ENCODE data around the gene RASD1.
"Not testable (repeated sequence)": the region's sequence is repeated elsewhere in the genome, so short reads cannot be mapped to it uniquely, and the experiment has no call there.

RASD1 gene

DNA sequence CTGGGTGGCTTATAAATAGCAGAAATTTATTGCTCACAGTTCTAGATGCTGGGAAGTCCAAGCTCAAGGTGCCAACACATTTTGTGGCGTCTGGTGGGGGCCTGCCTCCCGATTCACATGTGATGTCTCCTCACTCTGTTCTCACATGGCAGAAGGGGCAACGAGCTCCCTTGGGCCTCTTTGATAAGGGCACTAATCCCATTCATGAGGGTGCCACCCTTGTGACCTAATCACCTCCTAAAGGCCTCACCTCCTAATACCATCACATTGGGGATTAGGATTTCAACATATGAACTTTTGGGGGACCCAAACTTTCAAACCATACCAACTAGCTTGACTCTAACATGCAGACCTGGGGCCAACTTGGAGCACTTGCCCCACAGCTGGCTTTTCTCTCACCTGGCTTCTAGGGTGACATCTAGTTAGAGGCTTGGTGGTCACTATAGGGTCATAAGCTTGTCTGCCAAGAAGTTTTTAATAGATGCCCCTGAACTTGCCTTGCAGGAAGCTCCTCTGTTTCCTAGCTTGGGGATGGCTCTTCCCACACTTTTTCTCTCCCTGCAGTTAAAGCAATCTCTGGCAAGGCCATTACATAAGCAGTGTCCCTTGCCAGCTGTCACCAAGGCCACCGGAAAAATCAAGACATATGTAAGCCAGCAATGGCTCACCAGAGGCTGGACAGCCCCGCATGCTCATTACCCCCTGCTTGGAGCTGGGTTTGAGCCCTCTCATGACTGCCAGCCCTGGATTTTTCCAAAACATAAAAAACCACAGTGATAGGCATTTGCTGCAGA lies 27.8 kb downstream of the RASD1 start:
- DNase-seq, result no peak

DNA sequence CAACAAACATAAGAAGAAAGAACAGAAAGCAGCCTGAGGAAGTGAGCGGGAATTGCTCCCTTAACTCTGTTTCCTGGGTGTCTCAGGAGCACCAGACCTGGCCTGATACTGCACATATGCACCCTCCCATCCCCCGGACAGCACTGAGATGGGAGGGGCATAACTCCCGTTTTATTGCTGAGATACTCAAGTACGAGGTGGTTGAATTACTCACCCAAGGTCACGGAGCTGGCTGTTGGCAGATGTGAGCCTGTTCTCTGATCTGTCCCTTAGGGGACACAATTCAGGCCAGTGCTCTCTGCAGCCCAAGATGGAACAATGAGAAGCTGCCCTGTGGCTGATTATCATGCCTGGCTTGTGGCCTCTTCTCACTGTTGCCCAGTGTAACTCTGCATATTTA lies 28.5 kb downstream of the RASD1 start:
- no peak for DNase-seq

DNA sequence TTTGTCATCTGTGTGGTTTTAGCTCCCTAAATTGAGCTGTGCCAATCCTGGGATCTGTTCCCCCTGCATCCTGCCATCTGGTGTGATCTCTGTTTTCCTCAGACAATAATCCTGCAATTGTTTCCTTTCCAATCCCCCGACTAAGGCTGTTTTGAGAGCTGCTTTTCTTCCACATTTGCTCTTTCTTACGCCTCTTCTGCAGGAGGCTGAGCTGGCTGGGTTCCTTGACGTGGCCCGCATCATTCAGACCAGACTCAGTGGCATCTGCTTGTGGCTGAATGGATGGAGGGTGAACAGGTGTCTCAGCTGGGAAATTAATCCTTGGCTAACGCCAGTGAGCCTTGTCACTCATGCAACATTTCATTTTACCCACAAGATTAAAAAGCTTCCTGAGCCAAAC lies 29.2 kb downstream of the RASD1 start:
- no peak for DNase-seq

DNA sequence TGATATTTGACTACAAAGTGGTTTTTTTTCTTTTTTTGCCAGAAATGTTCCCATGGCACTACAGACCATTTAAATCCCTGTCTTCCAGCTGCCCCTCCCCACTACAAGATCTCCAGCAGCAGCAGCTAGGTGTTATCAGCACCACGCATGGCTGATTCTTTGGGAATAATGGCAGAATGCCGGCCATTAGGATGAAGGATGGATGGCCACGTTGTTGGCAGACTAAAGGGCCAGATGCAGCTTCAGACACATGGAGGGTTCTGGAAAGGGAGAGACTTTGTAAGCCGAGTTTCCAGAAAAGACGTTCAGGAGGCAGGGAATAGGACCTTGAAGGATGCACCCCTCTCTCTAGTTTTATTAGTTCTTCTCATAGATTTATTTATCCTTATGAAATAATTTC lies 29.7 kb downstream of the RASD1 start:
- DNase-seq, result no peak

DNA sequence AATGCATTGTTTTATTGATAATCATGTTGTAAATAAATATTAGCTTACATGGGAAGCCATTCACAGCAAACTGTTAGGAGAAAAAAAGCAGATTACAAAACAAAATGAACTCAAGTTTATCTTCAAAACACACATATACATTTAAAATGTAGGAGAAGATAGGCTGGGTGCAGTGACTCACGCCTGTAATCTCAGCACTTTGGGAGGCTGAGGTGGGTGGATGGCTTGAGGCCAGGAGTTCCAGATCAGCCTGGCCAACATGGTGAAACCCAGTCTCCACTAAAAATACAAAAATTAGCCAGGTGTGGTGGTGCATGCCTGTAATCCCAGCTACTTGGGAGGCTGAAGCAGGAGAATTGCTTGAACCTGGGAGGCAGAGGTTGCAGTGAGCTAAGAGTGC lies 30.3 kb downstream of the RASD1 start:
- peak; percentile 30 for DNase-seq

DNA sequence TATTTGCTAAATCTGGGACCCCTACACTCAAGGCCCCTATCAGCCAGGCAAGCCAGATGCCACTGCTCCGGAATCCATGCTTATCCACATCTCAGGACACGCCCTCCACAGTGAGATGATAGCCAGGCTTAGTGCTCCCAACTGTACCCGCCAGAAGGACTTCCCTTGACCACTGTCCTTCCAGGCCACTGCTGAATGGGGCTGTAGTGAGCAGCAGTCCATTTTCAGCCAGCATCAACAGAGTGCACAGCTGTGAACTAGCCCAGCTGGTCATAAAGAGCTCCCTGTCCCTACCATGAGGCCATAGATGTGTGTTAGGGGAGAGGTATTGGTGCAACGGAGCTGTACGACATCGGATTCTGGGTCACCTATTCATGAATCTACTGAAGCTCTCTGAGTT lies 32.4 kb downstream of the RASD1 start:
- no peak for DNase-seq

DNA sequence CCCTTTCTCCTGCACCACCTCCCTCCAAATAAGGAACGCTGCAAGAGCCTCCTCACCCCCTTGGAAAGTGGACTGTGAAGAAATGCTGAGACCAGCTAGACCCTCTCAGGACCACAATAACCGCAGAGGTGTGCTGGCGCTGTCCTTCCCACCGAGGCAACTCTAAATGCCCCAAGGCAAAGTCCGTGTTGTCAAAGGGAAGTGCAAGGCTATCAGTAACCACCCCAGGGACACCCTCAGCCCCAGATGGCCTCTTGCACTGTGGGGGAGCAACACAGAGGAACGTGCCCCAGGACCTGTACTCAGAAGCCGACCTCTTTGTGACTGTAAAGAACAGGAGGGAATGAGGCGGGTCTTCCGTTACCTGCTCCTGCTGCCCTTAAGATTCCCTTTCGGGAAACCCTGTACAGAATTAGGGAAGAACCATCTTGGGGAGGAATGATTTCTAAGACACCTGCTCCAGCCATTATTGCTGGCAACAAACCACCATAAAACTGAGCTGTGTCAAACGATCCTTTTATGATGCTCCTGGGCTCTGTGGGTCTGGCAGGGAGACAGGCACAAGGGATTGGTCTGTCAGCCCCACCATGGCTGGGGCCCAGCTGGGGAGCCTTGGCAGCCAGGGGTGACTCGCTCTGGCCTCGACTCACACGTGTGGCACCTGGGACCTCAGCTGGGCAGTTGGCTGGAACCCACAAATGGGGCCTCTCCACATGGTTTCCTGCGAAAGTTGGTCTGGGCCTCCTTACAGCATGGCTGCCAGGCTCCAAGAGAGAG lies 34.0 kb downstream of the RASD1 start:
- DNase-seq, result no peak

DNA sequence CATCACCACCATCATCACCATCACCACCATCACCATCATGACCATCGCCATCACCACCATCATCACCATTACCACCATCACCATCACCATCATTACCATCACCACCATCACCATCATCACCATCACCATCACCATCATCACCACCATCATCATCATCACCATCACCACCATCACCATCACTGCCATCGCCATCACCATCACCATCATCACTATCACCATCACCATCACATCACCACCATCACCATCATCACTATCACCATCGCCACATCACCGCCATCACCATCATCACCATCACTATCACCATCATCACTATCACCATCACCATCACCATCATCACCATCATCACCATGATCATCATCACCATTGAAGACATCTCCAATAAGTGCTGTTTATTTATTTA lies 36.2 kb downstream of the RASD1 start:
- no peak for DNase-seq

DNA sequence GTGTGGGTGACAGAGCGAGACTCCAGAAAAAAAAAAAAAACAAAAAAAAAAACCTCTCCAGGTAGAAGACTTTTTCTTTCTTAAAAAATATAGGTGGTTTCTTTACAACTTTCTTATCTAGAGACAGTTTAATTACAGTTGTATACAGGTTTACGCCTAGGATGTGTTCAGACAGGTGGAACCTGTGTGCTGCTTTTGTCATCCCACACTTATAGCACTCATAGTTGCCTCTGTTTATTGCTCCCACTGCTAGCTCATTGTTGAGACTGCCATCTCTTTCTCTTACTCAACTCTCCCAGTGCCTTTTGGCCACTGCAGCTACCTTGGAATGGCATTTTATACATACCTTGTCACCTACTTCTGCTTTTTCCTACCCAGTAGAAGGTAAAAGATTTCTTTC lies 38.5 kb downstream of the RASD1 start:
- DNase-seq, result no peak

DNA sequence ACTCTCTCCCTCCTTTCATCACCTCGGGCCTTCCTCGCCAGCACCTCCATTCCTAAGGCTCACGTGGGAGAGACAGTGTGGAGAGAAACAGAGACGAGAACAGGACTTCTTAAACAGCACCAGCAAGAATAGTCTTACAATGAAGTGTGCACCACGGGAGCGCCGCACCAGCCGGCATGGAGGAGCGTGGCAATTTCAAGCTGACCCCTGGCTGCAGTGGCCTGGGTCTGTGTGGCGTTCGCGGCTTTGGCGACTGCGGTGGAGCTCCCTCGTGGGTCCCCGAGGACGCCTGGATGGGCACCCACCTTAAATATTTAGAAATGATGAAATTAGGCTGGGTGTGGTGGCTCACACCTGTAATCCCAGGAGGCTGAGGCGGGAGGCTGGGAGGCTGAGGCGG lies 39.9 kb downstream of the RASD1 start:
- no peak for DNase-seq

DNA sequence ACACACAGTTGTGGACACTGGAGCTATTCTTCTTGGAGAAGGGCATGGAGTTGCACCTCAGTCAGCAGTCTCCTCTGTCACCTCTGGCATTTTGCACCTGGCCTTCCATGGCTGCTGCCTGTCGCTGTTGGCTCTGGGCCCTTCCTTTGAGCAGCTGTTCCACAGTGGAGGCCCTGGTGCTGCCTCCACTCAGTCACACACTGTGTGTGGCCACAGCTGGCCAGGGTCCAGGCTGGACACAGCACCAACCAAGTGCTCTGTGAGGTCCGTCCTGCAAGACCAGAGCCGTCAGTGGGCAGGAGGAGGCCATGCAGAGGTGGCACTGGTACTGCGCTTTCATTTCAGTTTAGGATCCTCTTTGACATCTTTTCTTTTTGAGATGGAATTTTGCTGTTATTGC lies 41.0 kb downstream of the RASD1 start:
- DNase-seq, result no peak

DNA sequence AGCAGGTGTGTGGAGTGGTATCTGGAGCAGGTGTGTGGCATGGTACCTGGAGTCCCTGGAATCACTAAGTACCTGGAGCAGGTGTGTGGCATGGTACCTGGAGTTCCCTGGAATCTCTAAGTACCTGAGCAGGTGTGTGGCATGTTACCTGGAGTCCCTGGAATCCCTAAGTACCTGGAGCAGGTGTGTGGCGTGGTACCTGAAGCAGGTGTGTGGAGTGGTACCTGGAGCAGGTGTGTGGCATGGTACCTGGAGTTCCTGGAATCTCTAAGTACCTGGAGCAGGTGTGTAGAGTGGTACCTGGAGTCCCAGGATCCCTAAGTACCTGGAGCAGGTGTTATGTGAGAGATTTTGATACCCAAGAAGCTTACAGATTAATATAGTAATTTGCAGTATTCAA lies 41.5 kb downstream of the RASD1 start:
- DNase-seq, result not testable (repeated sequence)

DNA sequence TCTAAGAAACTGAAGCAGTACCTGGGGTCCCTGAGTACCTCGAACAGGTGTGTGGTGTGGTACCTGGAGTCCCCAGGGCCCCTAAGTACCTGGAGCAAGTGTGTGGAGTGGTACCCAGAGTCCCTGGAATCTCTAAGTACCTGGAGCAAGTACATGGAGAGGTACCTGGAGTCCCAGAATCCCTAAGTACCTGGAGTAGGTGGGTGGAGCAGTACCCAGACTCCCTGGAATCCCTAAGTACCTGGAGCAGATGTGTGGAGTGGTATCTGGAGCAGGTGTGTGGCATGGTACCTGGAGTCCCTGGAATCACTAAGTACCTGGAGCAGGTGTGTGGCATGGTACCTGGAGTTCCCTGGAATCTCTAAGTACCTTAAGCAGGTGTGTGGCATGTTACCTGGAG lies 41.9 kb downstream of the RASD1 start:
- DNase-seq, result no peak

DNA sequence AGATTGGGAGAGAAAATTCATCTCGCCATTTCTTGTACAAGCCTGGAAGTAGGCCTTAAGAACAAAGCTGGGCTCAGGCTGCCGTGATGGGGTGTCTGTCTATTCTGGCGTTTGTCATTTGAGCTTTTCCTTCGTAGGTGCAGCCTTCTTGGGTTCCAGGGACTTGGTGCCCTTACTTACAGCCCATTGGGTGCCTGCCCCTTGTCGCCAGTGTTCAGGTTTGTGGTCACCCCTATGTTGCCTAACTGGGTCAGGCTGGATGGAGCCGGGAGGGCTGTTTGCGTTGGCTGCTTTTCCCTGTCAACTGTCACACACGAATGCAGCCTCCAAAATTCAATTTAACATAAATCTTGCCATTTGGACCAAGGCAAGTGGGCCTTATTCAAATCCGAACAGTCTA lies 43.1 kb downstream of the RASD1 start:
- no peak for DNase-seq

DNA sequence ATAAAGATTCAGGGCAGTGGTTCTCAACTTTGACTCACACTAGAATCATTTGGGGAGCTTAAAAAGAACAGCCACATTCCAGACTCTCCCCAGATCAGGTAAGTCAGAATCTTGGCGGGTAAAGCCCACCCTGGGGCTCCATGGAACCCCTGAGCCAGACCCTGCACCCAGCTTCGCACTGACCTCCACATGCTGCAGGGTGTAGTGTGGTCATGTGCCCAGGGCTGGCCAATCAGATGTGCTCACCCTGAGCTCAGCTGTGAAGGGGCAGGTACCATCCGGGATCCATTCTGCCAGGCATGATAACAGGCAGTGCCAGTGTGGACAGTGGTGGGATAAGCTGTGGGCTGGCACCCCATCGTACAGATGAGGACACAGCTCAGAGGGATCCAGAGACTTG lies 47.5 kb downstream of the RASD1 start:
- DNase-seq, result no peak

DNA sequence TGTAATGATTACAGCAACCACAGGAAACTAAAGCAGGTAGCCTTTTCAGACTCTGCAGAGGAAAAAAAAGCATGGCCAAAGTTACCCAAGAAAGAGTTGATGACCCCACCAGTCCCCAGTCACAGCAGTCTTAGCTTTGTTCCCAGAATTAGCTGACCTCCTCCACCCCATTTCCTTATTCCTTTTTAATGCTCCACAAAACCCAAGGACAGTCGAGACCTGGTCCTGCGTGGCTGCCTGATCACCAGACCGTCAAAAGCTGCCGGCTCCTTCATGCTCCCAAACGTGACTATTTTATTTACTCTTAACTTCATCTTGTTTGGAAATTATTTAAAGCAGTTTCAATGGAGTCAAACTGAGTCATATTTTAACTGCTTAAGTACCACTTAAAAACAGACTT lies 48.1 kb downstream of the RASD1 start:
- no peak for DNase-seq

DNA sequence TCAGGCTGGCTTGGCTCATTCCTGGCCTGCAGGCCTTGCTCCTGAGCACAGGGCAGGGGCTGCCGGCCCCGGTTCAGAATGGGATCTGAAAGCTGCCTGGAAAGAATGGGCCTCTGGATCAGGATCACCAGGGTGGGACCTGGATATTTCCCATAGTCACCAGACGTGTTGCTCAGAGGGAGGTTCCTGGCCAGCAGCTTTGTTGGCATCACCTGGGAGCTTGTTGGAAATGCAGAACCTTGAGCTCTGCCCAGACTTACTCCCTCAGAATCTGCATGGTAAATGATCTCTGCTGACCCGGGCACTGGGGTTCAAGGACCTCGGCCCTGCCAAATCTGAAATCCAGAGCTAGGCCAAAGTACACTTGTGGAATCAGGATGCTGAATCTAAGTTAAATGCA lies 48.9 kb downstream of the RASD1 start:
- no peak for DNase-seq

DNA sequence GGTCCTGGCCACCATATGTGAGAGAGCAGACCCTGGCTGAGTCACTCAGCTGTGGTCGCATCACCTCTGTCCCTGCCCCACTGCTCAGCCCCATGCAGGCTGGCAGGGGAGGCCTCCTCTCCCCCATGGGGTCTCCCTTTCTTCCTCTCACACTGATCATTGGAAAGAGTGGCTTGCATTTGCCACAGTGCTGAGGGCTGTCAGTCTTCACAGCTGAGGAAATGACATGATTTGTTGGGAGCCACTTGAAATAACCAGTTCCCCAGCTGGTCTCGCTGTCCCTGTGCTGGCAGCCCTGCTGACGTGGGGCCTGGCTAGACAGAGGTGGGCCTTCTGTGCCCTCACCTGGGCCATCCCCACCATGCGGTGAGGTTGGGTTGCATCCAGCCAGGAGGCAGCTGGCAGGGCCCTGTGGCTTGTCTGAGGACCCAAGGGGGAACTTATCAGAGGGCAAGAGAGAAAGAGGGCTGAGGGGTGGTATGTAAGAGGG lies 49.5 kb downstream of the RASD1 start:
- no peak for DNase-seq

DNA sequence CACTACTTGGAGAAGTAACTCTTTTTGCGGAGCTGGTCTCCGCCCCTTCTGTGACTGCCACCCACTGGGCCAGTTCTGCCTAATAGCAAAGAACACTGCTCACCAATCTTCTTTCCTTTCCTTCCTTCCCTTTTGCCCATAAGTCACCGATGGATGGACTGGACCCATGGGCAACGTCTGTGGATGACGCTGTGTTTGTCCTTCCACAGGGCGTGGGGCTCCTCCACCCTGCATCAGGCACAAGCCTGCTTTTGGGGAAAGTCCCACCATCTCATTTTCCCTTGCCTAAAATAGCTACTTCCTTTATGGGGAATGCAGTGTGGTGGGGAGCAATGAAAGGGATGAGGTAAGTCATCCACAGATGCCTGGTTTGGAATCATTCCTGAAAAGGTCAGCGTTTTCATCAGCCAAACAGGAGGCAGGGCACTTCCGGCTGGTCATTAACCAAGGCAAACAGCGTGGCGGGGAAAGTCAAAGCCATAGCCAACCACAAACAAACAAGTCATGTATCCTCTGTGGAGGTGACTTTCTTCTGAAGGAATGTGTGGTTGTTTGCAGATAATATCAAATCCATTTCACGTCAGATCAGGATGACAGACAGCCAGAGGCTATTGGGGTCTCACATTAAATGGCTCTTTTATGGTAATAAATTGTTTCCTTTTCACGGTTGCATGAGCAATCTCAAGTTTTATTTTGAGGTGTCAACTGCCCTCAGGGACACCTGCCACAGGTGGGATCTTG lies 50.1 kb downstream of the RASD1 start:
- DNase-seq, result no peak

DNA sequence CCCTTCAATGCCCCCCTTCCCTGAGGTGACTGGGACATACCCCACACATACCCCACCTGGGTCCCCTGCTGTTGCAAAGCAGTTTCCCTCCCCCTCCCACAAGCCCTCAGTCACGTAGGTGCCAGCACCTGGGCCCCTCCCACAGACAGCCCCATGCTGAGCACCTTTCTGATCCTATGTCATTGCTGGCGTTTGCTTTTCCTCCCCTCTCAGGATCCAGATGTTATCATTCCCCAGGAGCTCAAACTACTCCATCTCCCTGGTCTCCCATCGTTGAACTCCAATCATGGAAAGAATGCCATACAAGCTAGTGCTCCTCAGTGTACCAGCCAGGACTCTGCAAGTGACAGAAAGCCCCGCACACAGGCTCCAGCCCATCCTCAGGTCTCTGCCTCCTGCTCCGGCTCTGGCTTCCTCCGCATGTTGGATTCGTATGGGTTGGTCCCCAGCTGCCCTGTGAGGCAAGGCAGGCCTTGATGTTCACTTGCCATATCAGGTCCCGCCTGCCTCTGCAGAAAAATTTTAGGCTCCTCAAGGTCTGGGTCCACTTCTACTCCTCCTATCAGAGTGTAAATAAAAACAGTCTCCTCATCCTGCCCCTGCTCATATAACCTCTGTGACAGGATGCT lies 50.8 kb downstream of the RASD1 start:
- no peak for DNase-seq
